IMR-90 (cell line): ENCODE results near the gene RCCD1. TPM values are rescaled to one million over a fixed set of nuclear protein-coding genes. Genes with fewer than 3 reads are reported as not detected.

Experiments
- ATAC-seq: fragments of 200-7000 bp; cut with Tn5 transposase; 2 replicates; pipeline ENCODE4 v1.9.1; 2020; ENCODE audit warnings: low read depth, mild to moderate bottlenecking, moderate library complexity
- BruUV-seq: library from RNA; stranded (reverse); fragments of 400-500 nt; replicated peaks from 2 replicates; lab custom pipeline; 2021; lab: Mats Ljungman, UMichigan
- CTCF ChIA-PET: fragments of 300-600 bp; formaldehyde crosslinking; extraction: SDS; loops from one replicate; lab custom pipeline; 2021; ENCODE audit warnings: antibody characterized with exemption; lab: Yijun Ruan, JAX
- POLR2A ChIA-PET: fragments of 300-600 bp; sonication (Branson Sonifier 250); formaldehyde crosslinking; loops from one replicate; lab custom pipeline; 2022; ENCODE audit warnings: antibody characterized with exemption; ENCODE audit not compliant: unreplicated experiment; lab: Charles Lee
- DNase-seq: peaks from one replicate; pipeline ENCODE4 v3.0.0; 2013
- H2AFZ ChIP-seq: replicated peaks from 2 replicates; pipeline ENCODE3; 2013; ENCODE audit warnings: low read length, mild to moderate bottlenecking; ENCODE audit not compliant: poor library complexity
- H2AK5ac ChIP-seq: 2 replicates; pipeline ENCODE4 v1.6.1; 2013; ENCODE audit warnings: low read depth, low read length, inconsistent platforms
- H2AK9ac ChIP-seq: replicated peaks from 2 replicates; pipeline ENCODE3; 2013; ENCODE audit warnings: mild to moderate bottlenecking, low read depth, low read length, moderate library complexity; ENCODE audit not compliant: poor library complexity
- H2BK120ac ChIP-seq: 2 replicates; pipeline ENCODE4 v1.6.1; 2013; ENCODE audit warnings: low read depth, low read length, inconsistent platforms
- H2BK15ac ChIP-seq: 3 replicates; pipeline ENCODE4 v1.6.1; 2013; ENCODE audit warnings: low read depth, low read length, inconsistent platforms
- H2BK20ac ChIP-seq: 2 replicates; pipeline ENCODE4 v1.6.1; 2013; ENCODE audit warnings: low read depth, mild to moderate bottlenecking, inconsistent platforms, low read length, moderate library complexity
- H2BK5ac ChIP-seq: 2 replicates; pipeline ENCODE4 v1.6.1; 2013; ENCODE audit warnings: mild to moderate bottlenecking, low read depth, low read length, inconsistent platforms; ENCODE audit not compliant: poor library complexity, severe bottlenecking
- H3K14ac ChIP-seq: replicated peaks from 2 replicates; pipeline ENCODE4 v1.6.1; 2013; ENCODE audit warnings: low read depth, low read length, inconsistent platforms
- H3K18ac ChIP-seq: 2 replicates; pipeline ENCODE4 v1.6.1; 2013; ENCODE audit warnings: low read depth, low read length, control low read depth
- H3K23ac ChIP-seq: 2 replicates; pipeline ENCODE4 v1.6.1; 2013; ENCODE audit warnings: low read depth, low read length, inconsistent platforms
- H3K27ac ChIP-seq: 2 replicates; pipeline ENCODE4 v1.5.1; 2013; ENCODE audit warnings: mild to moderate bottlenecking, control low read depth, low read length; ENCODE audit not compliant: insufficient read depth
- H3K27me3 ChIP-seq: 2 replicates; pipeline ENCODE4 v1.6.1; 2013; ENCODE audit warnings: low read length; ENCODE audit not compliant: control insufficient read depth, insufficient read depth
- H3K36me3 ChIP-seq: 2 replicates; pipeline ENCODE4 v1.6.1; 2013; ENCODE audit warnings: low read length, mixed read lengths; ENCODE audit not compliant: control insufficient read depth, insufficient read depth
- H3K4ac ChIP-seq: 2 replicates; pipeline ENCODE4 v1.6.1; 2013; ENCODE audit warnings: low read depth, low read length, inconsistent platforms
- H3K4me1 ChIP-seq: 2 replicates; pipeline ENCODE4 v1.6.1; 2013; ENCODE audit warnings: low read length, mixed read lengths; ENCODE audit not compliant: control insufficient read depth, insufficient read depth
- H3K4me2 ChIP-seq: 2 replicates; pipeline ENCODE4 v1.6.1; 2013; ENCODE audit warnings: low read depth, mild to moderate bottlenecking, control low read depth, low read length, moderate library complexity
- H3K4me3 ChIP-seq: 2 replicates; pipeline ENCODE4 v1.5.1; 2013; ENCODE audit warnings: low read depth, mild to moderate bottlenecking, control low read depth, low read length, moderate library complexity; ENCODE audit not compliant: insufficient read depth
- H3K56ac ChIP-seq: 2 replicates; pipeline ENCODE4 v1.6.1; 2013; ENCODE audit warnings: low read length, inconsistent platforms; ENCODE audit not compliant: insufficient read depth; ENCODE audit errors: extremely low read depth
- H3K79me1 ChIP-seq, 2 experiments: 2 replicates each; pipeline ENCODE4 v1.6.1; 2013; ENCODE audit warnings: low read length in 2 of 2, inconsistent platforms in 1 of 2, low read depth in 1 of 2
- H3K9ac ChIP-seq: 2 replicates; pipeline ENCODE4 v1.6.1; 2013; ENCODE audit warnings: low read depth, low read length, control low read depth
- H3K9me1 ChIP-seq: 2 replicates; pipeline ENCODE4 v1.6.1; 2013; ENCODE audit warnings: low read length, inconsistent platforms; ENCODE audit not compliant: insufficient read depth
- H3K9me3 ChIP-seq: 2 replicates; pipeline ENCODE4 v1.6.1; 2013; ENCODE audit warnings: low read length; ENCODE audit not compliant: control insufficient read depth, insufficient read depth
- H4K20me1 ChIP-seq: 2 replicates; pipeline ENCODE4 v1.6.1; 2013; ENCODE audit warnings: low read length, inconsistent platforms; ENCODE audit not compliant: insufficient read depth
- H4K5ac ChIP-seq: 2 replicates; pipeline ENCODE4 v1.6.1; 2013; ENCODE audit warnings: mild to moderate bottlenecking, low read depth, low read length, control low read depth
- H4K8ac ChIP-seq, 2 experiments: 2 replicates each; pipeline ENCODE4 v1.6.1; 2013; ENCODE audit warnings: low read depth in 2 of 2, low read length in 2 of 2, control low read depth in 1 of 2, inconsistent platforms in 1 of 2
- H4K91ac ChIP-seq: 2 replicates; pipeline ENCODE4 v1.6.1; 2013; ENCODE audit warnings: low read depth, low read length, inconsistent platforms; ENCODE audit not compliant: insufficient read depth
- BHLHE40 ChIP-seq: fragments of 150-350 bp; IDR thresholded peaks from 2 replicates; pipeline ENCODE4 v1.6.1; 2016; ENCODE audit warnings: mild to moderate bottlenecking, low read depth, low read length
- CEBPB ChIP-seq: IDR thresholded peaks from 2 replicates; pipeline ENCODE4 v1.6.1; 2012; ENCODE audit warnings: low read depth, low read length, improper control_type of control experiment
- ELK1 ChIP-seq: fragments of 150-350 bp; IDR thresholded peaks from 2 replicates; pipeline ENCODE4 v1.6.1; 2016; ENCODE audit warnings: low read depth, mild to moderate bottlenecking, low read length, moderate library complexity, borderline replicate concordance
- FOS ChIP-seq: fragments of 150-350 bp; IDR thresholded peaks from 2 replicates; pipeline ENCODE4 v1.6.1; 2016; ENCODE audit warnings: low read depth, low read length
- MAFK ChIP-seq: IDR thresholded peaks from 2 replicates; pipeline ENCODE4 v1.6.1; 2012; ENCODE audit warnings: low read depth, low read length, improper control_type of control experiment
- MAZ ChIP-seq: IDR thresholded peaks from 2 replicates; pipeline ENCODE4 v1.6.1; 2012; ENCODE audit warnings: low read depth, mild to moderate bottlenecking, low read length, improper control_type of control experiment, moderate library complexity, borderline replicate concordance
- MXI1 ChIP-seq: IDR thresholded peaks from 2 replicates; pipeline ENCODE4 v1.6.1; 2012; ENCODE audit warnings: low read depth, mild to moderate bottlenecking, low read length, moderate library complexity, borderline replicate concordance
- NFE2L2 ChIP-seq: fragments of 150-350 bp; IDR thresholded peaks from 2 replicates; pipeline ENCODE4 v1.6.1; 2016; ENCODE audit warnings: low read depth, mild to moderate bottlenecking, low read length
- POLR2A ChIP-seq: IDR thresholded peaks from 2 replicates; pipeline ENCODE4 v1.6.1; 2012; ENCODE audit warnings: mild to moderate bottlenecking, low read depth, low read length
- RCOR1 ChIP-seq: IDR thresholded peaks from 2 replicates; pipeline ENCODE4 v1.6.1; 2012; ENCODE audit warnings: mild to moderate bottlenecking, low read length, improper control_type of control experiment; ENCODE audit not compliant: insufficient replicate concordance
- RFX5 ChIP-seq: IDR thresholded peaks from 2 replicates; pipeline ENCODE4 v1.8.0; 2012; ENCODE audit warnings: low read depth, mild to moderate bottlenecking, low read length, moderate library complexity
- SMC3 ChIP-seq: fragments of 150-350 bp; IDR thresholded peaks from 2 replicates; pipeline ENCODE4 v1.6.1; 2016; ENCODE audit warnings: low read depth, mild to moderate bottlenecking, antibody characterized with exemption, low read length, moderate library complexity
- WGBS, 2 experiments: methylation state at CpG; one replicate each; pipeline versions ENCODE4 v1.1.5 to v1.1.7; 2013; ENCODE audit warnings: missing lambda C conversion rate in 2 of 2; ENCODE audit not compliant: insufficient read length in 1 of 2; ENCODE audit errors: extremely low coverage in 2 of 2; 5-methylcytosine and 5-hydroxymethylcytosine counted together
- dilution Hi-C: fragments of 300-500 bp; cut with HindIII; formaldehyde crosslinking; loops from one replicate; pipeline ENCODE4 v1.14.3; 2018; ENCODE audit warnings: low sequenced_read_pairs; ENCODE audit not compliant: unreplicated experiment
- in situ Hi-C: fragments of 300-500 bp; cut with MboI; formaldehyde crosslinking; loops from 3 replicates; pipeline ENCODE4 v1.14.3; 2019; ENCODE audit warnings: low sequenced_read_pairs, inconsistent platforms, mixed read lengths
- intact Hi-C: fragments of 100-400 bp; cut with micrococcal nuclease; formaldehyde crosslinking; loops from 2 replicates; pipeline ENCODE4 v1.10.0; 2022
- polyA plus RNA-seq, 3 experiments: library from polyadenylated mRNA; depleted of rRNA; stranded (reverse); fragments of >200 nt; gene quantifications; 2 replicates each; pipeline ENCODE4 v1.2.3, GENCODE V29; 2012; ENCODE audit warnings: low replicate concordance in 1 of 3
- total RNA-seq: library from RNA; depleted of rRNA; stranded (reverse); fragments of >200 nt; gene quantifications from 2 replicates; pipeline ENCODE4 v1.2.3, GENCODE V29; 2012
- TF ChIP-seq, protein P1 (sequence below): conservative IDR thresholded peaks from 2 replicates; pipeline ENCODE4 v1.5.1; 2012; ENCODE audit warnings: mild to moderate bottlenecking, low read depth, low read length, improper control_type of control experiment
- TF ChIP-seq, protein P2 (sequence below): fragments of 150-350 bp; IDR thresholded peaks from 2 replicates; pipeline ENCODE4 v1.6.1; 2017; ENCODE audit warnings: mild to moderate bottlenecking, antibody characterized with exemption, low read length, low read depth

RCCD1 gene
- total and polyA plus RNA-seq, 2 of the 4 experiments (the other 2 are of a cell fraction), result 3.9 to 9.9 TPM

DNA sequence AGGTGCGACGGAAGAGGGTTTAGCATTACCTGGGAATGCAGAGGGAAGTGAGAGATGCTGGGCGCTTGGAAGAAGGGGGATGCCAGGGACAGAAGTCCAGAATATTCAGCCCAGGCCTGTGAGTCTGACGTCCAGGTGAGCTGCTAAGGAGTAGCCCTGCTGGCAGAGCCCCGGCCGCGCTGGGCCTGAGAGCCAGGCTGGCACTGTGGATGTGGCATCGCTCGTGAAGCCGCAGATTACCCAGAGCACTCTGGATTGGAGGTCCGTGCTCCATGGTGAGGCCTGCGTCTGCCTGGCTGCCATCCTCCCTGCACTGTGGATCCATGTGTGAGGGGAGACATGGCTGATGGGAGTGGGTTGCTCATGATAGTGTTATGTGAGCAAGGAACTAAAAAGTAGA, 37.1 kb upstream of the RCCD1 start:
- H3K27me3 ChIP-seq, result no peaks in the 10 kb centered on the region
- H3K56ac ChIP-seq, result no peak overlapping the region
- H3K4ac ChIP-seq, result no peak overlapping the region
- in situ Hi-C loops (no loop called here), intact Hi-C loops (no loop called here), dilution Hi-C loops (no loop called here)
- H2BK120ac ChIP-seq, result no peak overlapping the region
- H3K4me3 ChIP-seq, result no peak overlapping the region
- POLR2A ChIA-PET, result no interaction called here
- no peak for ATAC-seq
- CTCF ChIA-PET, result no interaction called here
- DNase-seq, result no peak
- TF ChIP-seq MAZ (no peak), ELK1 (no peak), BHLHE40 (no peak), FOS (no peak), RCOR1 (no peak), MAFK (no peak), RFX5 (no peak), POLR2A (no peak), CEBPB (no peak), NFE2L2 (no peak), MXI1 (no peak), SMC3 (no peak)
- TF ChIP-seq, protein P1, sequence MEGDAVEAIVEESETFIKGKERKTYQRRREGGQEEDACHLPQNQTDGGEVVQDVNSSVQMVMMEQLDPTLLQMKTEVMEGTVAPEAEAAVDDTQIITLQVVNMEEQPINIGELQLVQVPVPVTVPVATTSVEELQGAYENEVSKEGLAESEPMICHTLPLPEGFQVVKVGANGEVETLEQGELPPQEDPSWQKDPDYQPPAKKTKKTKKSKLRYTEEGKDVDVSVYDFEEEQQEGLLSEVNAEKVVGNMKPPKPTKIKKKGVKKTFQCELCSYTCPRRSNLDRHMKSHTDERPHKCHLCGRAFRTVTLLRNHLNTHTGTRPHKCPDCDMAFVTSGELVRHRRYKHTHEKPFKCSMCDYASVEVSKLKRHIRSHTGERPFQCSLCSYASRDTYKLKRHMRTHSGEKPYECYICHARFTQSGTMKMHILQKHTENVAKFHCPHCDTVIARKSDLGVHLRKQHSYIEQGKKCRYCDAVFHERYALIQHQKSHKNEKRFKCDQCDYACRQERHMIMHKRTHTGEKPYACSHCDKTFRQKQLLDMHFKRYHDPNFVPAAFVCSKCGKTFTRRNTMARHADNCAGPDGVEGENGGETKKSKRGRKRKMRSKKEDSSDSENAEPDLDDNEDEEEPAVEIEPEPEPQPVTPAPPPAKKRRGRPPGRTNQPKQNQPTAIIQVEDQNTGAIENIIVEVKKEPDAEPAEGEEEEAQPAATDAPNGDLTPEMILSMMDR, result no peak
- TF ChIP-seq, protein P2, sequence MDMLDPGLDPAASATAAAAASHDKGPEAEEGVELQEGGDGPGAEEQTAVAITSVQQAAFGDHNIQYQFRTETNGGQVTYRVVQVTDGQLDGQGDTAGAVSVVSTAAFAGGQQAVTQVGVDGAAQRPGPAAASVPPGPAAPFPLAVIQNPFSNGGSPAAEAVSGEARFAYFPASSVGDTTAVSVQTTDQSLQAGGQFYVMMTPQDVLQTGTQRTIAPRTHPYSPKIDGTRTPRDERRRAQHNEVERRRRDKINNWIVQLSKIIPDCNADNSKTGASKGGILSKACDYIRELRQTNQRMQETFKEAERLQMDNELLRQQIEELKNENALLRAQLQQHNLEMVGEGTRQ, result no peak
- H3K18ac ChIP-seq, result no peak overlapping the region
- no peak overlapping the region for H3K27ac ChIP-seq
- no peak overlapping the region for H4K91ac ChIP-seq
- H3K14ac ChIP-seq, result no peak overlapping the region
- no peak overlapping the region for H2BK5ac ChIP-seq
- H3K79me1 ChIP-seq, result no peaks in the 10 kb centered on the region
- 97% methylated on average over 10 of the region's 12 CpGs; no CpG with 5 or more reads in 1 of the 2 experiments for WGBS, 2 experiments
- H3K9me1 ChIP-seq, result peaks cover 3% of the 10 kb centered on the region; the same call in 1 of the 2 replicates
- no peak overlapping the region for H3K4me2 ChIP-seq
- H4K5ac ChIP-seq, result no peak overlapping the region
- peaks cover 10% of the 10 kb centered on the region; the same call in 1 of the 2 replicates for H3K4me1 ChIP-seq
- H2BK15ac ChIP-seq, result no peak overlapping the region
- no peak overlapping the region for H2BK20ac ChIP-seq
- no peak overlapping the region for H2AFZ ChIP-seq
- no peaks in the 10 kb centered on the region for H3K9me3 ChIP-seq
- peaks cover 35% of the 10 kb centered on the region for H3K36me3 ChIP-seq
- no peak overlapping the region for H2AK5ac ChIP-seq
- no peak overlapping the region for H3K9ac ChIP-seq
- H2AK9ac ChIP-seq, result no peak overlapping the region
- H3K23ac ChIP-seq, result no peak overlapping the region
- no TSS peak for BruUV-seq
- no peak overlapping the region for H4K8ac ChIP-seq
- no peaks in the 10 kb centered on the region for H4K20me1 ChIP-seq
